Osteoblast (primary cell): ENCODE measurements around the gene TSSK6. TPM values are rescaled to one million over a fixed set of nuclear protein-coding genes. Genes with fewer than 3 reads are reported as not detected.

Experiments
- DNase-seq: peaks from one replicate; pipeline ENCODE4 v3.0.0; 2011; ENCODE audit warnings: low spot score, mixed read lengths; ENCODE audit not compliant: insufficient read length; ENCODE audit errors: missing footprints
- H2AFZ ChIP-seq: 2 replicates; pipeline ENCODE4 v1.6.0; 2011; ENCODE audit warnings: mild to moderate bottlenecking, low read length
- H3K27ac ChIP-seq: 2 replicates; pipeline ENCODE4 v1.5.1; 2011; ENCODE audit warnings: mild to moderate bottlenecking, low read depth, low read length, moderate library complexity
- H3K27me3 ChIP-seq: 2 replicates; pipeline ENCODE4 v1.6.0; 2012; ENCODE audit warnings: mild to moderate bottlenecking, control low read depth, inconsistent platforms, low read length, moderate library complexity; ENCODE audit not compliant: insufficient read depth
- H3K36me3 ChIP-seq: 2 replicates; pipeline ENCODE4 v1.5.1; 2011; ENCODE audit warnings: mild to moderate bottlenecking, low read length, control low read depth, moderate library complexity; ENCODE audit not compliant: insufficient read depth
- H3K4me1 ChIP-seq: 2 replicates; pipeline ENCODE4 v1.5.1; 2011; ENCODE audit warnings: mild to moderate bottlenecking, low read length, control low read depth, moderate library complexity; ENCODE audit not compliant: insufficient read depth
- H3K4me2 ChIP-seq: 2 replicates; pipeline ENCODE4 v1.6.0; 2011; ENCODE audit warnings: mild to moderate bottlenecking, low read length; ENCODE audit not compliant: insufficient read depth
- H3K4me3 ChIP-seq: fragments of 200-600 bp; sonication (generic); 3 replicates; pipeline ENCODE4 v1.5.1; 2012; ENCODE audit warnings: mild to moderate bottlenecking, low read length, inconsistent platforms; ENCODE audit not compliant: insufficient read depth
- H3K79me2 ChIP-seq: 2 replicates; pipeline ENCODE4 v1.6.0; 2012; ENCODE audit warnings: mild to moderate bottlenecking, low read length, control low read depth, inconsistent platforms; ENCODE audit not compliant: insufficient read depth
- H3K9me3 ChIP-seq: 2 replicates; pipeline ENCODE4 v1.5.1; 2011; ENCODE audit warnings: low read depth, low read length, control low read depth
- H4K20me1 ChIP-seq: 2 replicates; pipeline ENCODE4 v1.6.0; 2012; ENCODE audit warnings: mild to moderate bottlenecking, low read length, control low read depth; ENCODE audit not compliant: insufficient read depth
- total RNA-seq: library from RNA; depleted of rRNA; stranded (reverse); fragments of >200 nt; gene quantifications from 2 replicates; pipeline ENCODE4 v1.2.3, GENCODE V29; 2012
- TF ChIP-seq, protein P1 (sequence below): IDR thresholded peaks from 2 replicates; pipeline ENCODE4 v1.5.1; 2011; ENCODE audit warnings: mild to moderate bottlenecking, low read depth, low read length, moderate library complexity; ENCODE audit errors: extremely low read depth

Gene TSSK6
- total RNA-seq, 1 donor: 4.3 TPM

- Histone ChIP-seq H3K36me3 (peaks cover 10% of the 10 kb centered on the region), H4K20me1 (peaks cover 35% of the 10 kb centered on the region), H3K9me3 (no peaks in the 10 kb centered on the region), H3K79me2 (peaks cover 28% of the 10 kb centered on the region), H3K4me1 (peaks cover 11% of the 10 kb centered on the region), H3K27me3 (no peaks in the 10 kb centered on the region), H3K27ac (no peak overlapping the region), H2AFZ (no peak overlapping the region), H3K4me3 (no peak overlapping the region), H3K4me2 (no peak overlapping the region)
- TF ChIP-seq, protein P1, sequence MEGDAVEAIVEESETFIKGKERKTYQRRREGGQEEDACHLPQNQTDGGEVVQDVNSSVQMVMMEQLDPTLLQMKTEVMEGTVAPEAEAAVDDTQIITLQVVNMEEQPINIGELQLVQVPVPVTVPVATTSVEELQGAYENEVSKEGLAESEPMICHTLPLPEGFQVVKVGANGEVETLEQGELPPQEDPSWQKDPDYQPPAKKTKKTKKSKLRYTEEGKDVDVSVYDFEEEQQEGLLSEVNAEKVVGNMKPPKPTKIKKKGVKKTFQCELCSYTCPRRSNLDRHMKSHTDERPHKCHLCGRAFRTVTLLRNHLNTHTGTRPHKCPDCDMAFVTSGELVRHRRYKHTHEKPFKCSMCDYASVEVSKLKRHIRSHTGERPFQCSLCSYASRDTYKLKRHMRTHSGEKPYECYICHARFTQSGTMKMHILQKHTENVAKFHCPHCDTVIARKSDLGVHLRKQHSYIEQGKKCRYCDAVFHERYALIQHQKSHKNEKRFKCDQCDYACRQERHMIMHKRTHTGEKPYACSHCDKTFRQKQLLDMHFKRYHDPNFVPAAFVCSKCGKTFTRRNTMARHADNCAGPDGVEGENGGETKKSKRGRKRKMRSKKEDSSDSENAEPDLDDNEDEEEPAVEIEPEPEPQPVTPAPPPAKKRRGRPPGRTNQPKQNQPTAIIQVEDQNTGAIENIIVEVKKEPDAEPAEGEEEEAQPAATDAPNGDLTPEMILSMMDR: no peak
- DNase-seq: peak; percentile 55
Measured at GRCh38 chr19:19527674-19528625, 12.6 kb upstream of the TSSK6 start.

- Histone ChIP-seq H4K20me1 (peaks cover 36% of the 10 kb centered on the region), H3K4me2 (no peak overlapping the region), H3K79me2 (peaks cover 32% of the 10 kb centered on the region), H2AFZ (no peak overlapping the region), H3K27ac (no peak overlapping the region), H3K9me3 (no peaks in the 10 kb centered on the region), H3K4me1 (peaks cover 9% of the 10 kb centered on the region), H3K27me3 (no peaks in the 10 kb centered on the region), H3K4me3 (no peak overlapping the region), H3K36me3 (peaks cover 10% of the 10 kb centered on the region)
- peak; percentile 52 for DNase-seq
- TF ChIP-seq, protein P1: no peak
Measured at GRCh38 chr19:19527371-19527656, 12.0 kb upstream of the TSSK6 start.

- H3K79me2 ChIP-seq: peaks cover 36% of the 10 kb centered on the region
- peaks cover 6% of the 10 kb centered on the region for H3K4me1 ChIP-seq
- H3K27ac ChIP-seq: no peak overlapping the region
- H3K4me3 ChIP-seq: no peak overlapping the region
- H3K36me3 ChIP-seq: peaks cover 10% of the 10 kb centered on the region
- H3K4me2 ChIP-seq: no peak overlapping the region
- peaks cover 36% of the 10 kb centered on the region for H4K20me1 ChIP-seq
- no peaks in the 10 kb centered on the region for H3K27me3 ChIP-seq
- peak; percentile 83 for DNase-seq
- TF ChIP-seq, protein P1: no peak
- no peaks in the 10 kb centered on the region for H3K9me3 ChIP-seq
- no peak overlapping the region for H2AFZ ChIP-seq
Measured at GRCh38 chr19:19526581-19527370, 11.4 kb upstream of the TSSK6 start.
